ENCODE data around the gene DDX39A.

Gene DDX39A

GRCh38 chr19:14433554-14434501 is 14.7 kb upstream of the DDX39A start:
- FAIRE-seq, result no peak

GRCh38 chr19:14432791-14433553 is 13.8 kb upstream of the DDX39A start, which contains the start of gene PKN1:
Gene PKN1 (plus strand): TSS chr19:14433306. CDS start chr19:14433522, 216 bp downstream.
- FAIRE-seq, result no peak

GRCh38 chr19:14430712-14431111 is 11.6 kb upstream of the DDX39A start:
- FAIRE-seq, result no peak

GRCh38 chr19:14428882-14429416 is 9.8 kb upstream of the DDX39A start:
- no peak for FAIRE-seq

GRCh38 chr19:14427461-14427860 is 8.3 kb upstream of the DDX39A start:
- no peak for FAIRE-seq

GRCh38 chr19:14425696-14426138 is 6.6 kb upstream of the DDX39A start:
- FAIRE-seq, result no peak

- FAIRE-seq, result no peak
Observed at GRCh38 chr19:14418856-14419105, 360 bp downstream of the DDX39A start.

GRCh38 chr19:14416817-14417231 is 2.3 kb downstream of the DDX39A start:
- no peak for FAIRE-seq

- FAIRE-seq, result no peak
Observed at GRCh38 chr19:14414926-14415690, 4.0 kb downstream of the DDX39A start.

- FAIRE-seq, result no peak
Observed at GRCh38 chr19:14413693-14414181, 5.4 kb downstream of the DDX39A start.

- no peak for FAIRE-seq
Observed at GRCh38 chr19:14412996-14413692, 6.0 kb downstream of the DDX39A start.

GRCh38 chr19:14412324-14412995 is 6.7 kb downstream of the DDX39A start:
- no peak for FAIRE-seq

GRCh38 chr19:14411938-14412245 is 7.2 kb downstream of the DDX39A start:
- no peak for FAIRE-seq

- no peak for FAIRE-seq
Observed at GRCh38 chr19:14411161-14411937, 7.8 kb downstream of the DDX39A start.

GRCh38 chr19:14410091-14411051 is 8.8 kb downstream of the DDX39A start:
- no peak for FAIRE-seq

- no peak for FAIRE-seq
Observed at GRCh38 chr19:14409146-14410023, 9.8 kb downstream of the DDX39A start.

GRCh38 chr19:14408491-14409145 is 10.5 kb downstream of the DDX39A start:
- FAIRE-seq, result no peak

Data from islet of Langerhans (tissue), 1 donor.